IMR-90 (cell line): Measurements from ENCODE around the gene TAF8. TPM values are rescaled to one million over a fixed set of nuclear protein-coding genes. Genes with fewer than 3 reads are reported as not detected.

Experiments
- ATAC-seq: fragments of 200-7000 bp; cut with Tn5 transposase; 2 replicates; pipeline ENCODE4 v1.9.1; 2020; ENCODE audit warnings: low read depth, mild to moderate bottlenecking, moderate library complexity
- BruUV-seq: library from RNA; stranded (reverse); fragments of 400-500 nt; replicated peaks from 2 replicates; lab custom pipeline; 2021; lab: Mats Ljungman, UMichigan
- CTCF ChIA-PET: fragments of 300-600 bp; formaldehyde crosslinking; extraction: SDS; loops from one replicate; lab custom pipeline; 2021; ENCODE audit warnings: antibody characterized with exemption; lab: Yijun Ruan, JAX
- POLR2A ChIA-PET: fragments of 300-600 bp; sonication (Branson Sonifier 250); formaldehyde crosslinking; loops from one replicate; lab custom pipeline; 2022; ENCODE audit warnings: antibody characterized with exemption; ENCODE audit not compliant: unreplicated experiment; lab: Charles Lee
- DNase-seq: peaks from one replicate; pipeline ENCODE4 v3.0.0; 2013
- H2AFZ ChIP-seq: replicated peaks from 2 replicates; pipeline ENCODE3; 2013; ENCODE audit warnings: low read length, mild to moderate bottlenecking; ENCODE audit not compliant: poor library complexity
- H2AK5ac ChIP-seq: 2 replicates; pipeline ENCODE4 v1.6.1; 2013; ENCODE audit warnings: low read depth, low read length, inconsistent platforms
- H2AK9ac ChIP-seq: replicated peaks from 2 replicates; pipeline ENCODE3; 2013; ENCODE audit warnings: mild to moderate bottlenecking, low read depth, low read length, moderate library complexity; ENCODE audit not compliant: poor library complexity
- H2BK120ac ChIP-seq: 2 replicates; pipeline ENCODE4 v1.6.1; 2013; ENCODE audit warnings: low read depth, low read length, inconsistent platforms
- H2BK15ac ChIP-seq: 3 replicates; pipeline ENCODE4 v1.6.1; 2013; ENCODE audit warnings: low read depth, low read length, inconsistent platforms
- H2BK20ac ChIP-seq: 2 replicates; pipeline ENCODE4 v1.6.1; 2013; ENCODE audit warnings: low read depth, mild to moderate bottlenecking, inconsistent platforms, low read length, moderate library complexity
- H2BK5ac ChIP-seq: 2 replicates; pipeline ENCODE4 v1.6.1; 2013; ENCODE audit warnings: mild to moderate bottlenecking, low read depth, low read length, inconsistent platforms; ENCODE audit not compliant: poor library complexity, severe bottlenecking
- H3K14ac ChIP-seq: replicated peaks from 2 replicates; pipeline ENCODE4 v1.6.1; 2013; ENCODE audit warnings: low read depth, low read length, inconsistent platforms
- H3K18ac ChIP-seq: 2 replicates; pipeline ENCODE4 v1.6.1; 2013; ENCODE audit warnings: low read depth, low read length, control low read depth
- H3K23ac ChIP-seq: 2 replicates; pipeline ENCODE4 v1.6.1; 2013; ENCODE audit warnings: low read depth, low read length, inconsistent platforms
- H3K27ac ChIP-seq: 2 replicates; pipeline ENCODE4 v1.5.1; 2013; ENCODE audit warnings: mild to moderate bottlenecking, control low read depth, low read length; ENCODE audit not compliant: insufficient read depth
- H3K27me3 ChIP-seq: 2 replicates; pipeline ENCODE4 v1.6.1; 2013; ENCODE audit warnings: low read length; ENCODE audit not compliant: control insufficient read depth, insufficient read depth
- H3K36me3 ChIP-seq: 2 replicates; pipeline ENCODE4 v1.6.1; 2013; ENCODE audit warnings: low read length, mixed read lengths; ENCODE audit not compliant: control insufficient read depth, insufficient read depth
- H3K4ac ChIP-seq: 2 replicates; pipeline ENCODE4 v1.6.1; 2013; ENCODE audit warnings: low read depth, low read length, inconsistent platforms
- H3K4me1 ChIP-seq: 2 replicates; pipeline ENCODE4 v1.6.1; 2013; ENCODE audit warnings: low read length, mixed read lengths; ENCODE audit not compliant: control insufficient read depth, insufficient read depth
- H3K4me2 ChIP-seq: 2 replicates; pipeline ENCODE4 v1.6.1; 2013; ENCODE audit warnings: low read depth, mild to moderate bottlenecking, control low read depth, low read length, moderate library complexity
- H3K4me3 ChIP-seq: 2 replicates; pipeline ENCODE4 v1.5.1; 2013; ENCODE audit warnings: low read depth, mild to moderate bottlenecking, control low read depth, low read length, moderate library complexity; ENCODE audit not compliant: insufficient read depth
- H3K56ac ChIP-seq: 2 replicates; pipeline ENCODE4 v1.6.1; 2013; ENCODE audit warnings: low read length, inconsistent platforms; ENCODE audit not compliant: insufficient read depth; ENCODE audit errors: extremely low read depth
- H3K79me1 ChIP-seq, 2 experiments: 2 replicates each; pipeline ENCODE4 v1.6.1; 2013; ENCODE audit warnings: low read length in 2 of 2, inconsistent platforms in 1 of 2, low read depth in 1 of 2
- H3K9ac ChIP-seq: 2 replicates; pipeline ENCODE4 v1.6.1; 2013; ENCODE audit warnings: low read depth, low read length, control low read depth
- H3K9me1 ChIP-seq: 2 replicates; pipeline ENCODE4 v1.6.1; 2013; ENCODE audit warnings: low read length, inconsistent platforms; ENCODE audit not compliant: insufficient read depth
- H3K9me3 ChIP-seq: 2 replicates; pipeline ENCODE4 v1.6.1; 2013; ENCODE audit warnings: low read length; ENCODE audit not compliant: control insufficient read depth, insufficient read depth
- H4K20me1 ChIP-seq: 2 replicates; pipeline ENCODE4 v1.6.1; 2013; ENCODE audit warnings: low read length, inconsistent platforms; ENCODE audit not compliant: insufficient read depth
- H4K5ac ChIP-seq: 2 replicates; pipeline ENCODE4 v1.6.1; 2013; ENCODE audit warnings: mild to moderate bottlenecking, low read depth, low read length, control low read depth
- H4K8ac ChIP-seq, 2 experiments: 2 replicates each; pipeline ENCODE4 v1.6.1; 2013; ENCODE audit warnings: low read depth in 2 of 2, low read length in 2 of 2, control low read depth in 1 of 2, inconsistent platforms in 1 of 2
- H4K91ac ChIP-seq: 2 replicates; pipeline ENCODE4 v1.6.1; 2013; ENCODE audit warnings: low read depth, low read length, inconsistent platforms; ENCODE audit not compliant: insufficient read depth
- BHLHE40 ChIP-seq: fragments of 150-350 bp; IDR thresholded peaks from 2 replicates; pipeline ENCODE4 v1.6.1; 2016; ENCODE audit warnings: mild to moderate bottlenecking, low read depth, low read length
- CHD1 ChIP-seq: IDR thresholded peaks from 2 replicates; pipeline ENCODE4 v1.6.1; 2012; ENCODE audit warnings: low read depth, low read length, improper control_type of control experiment
- MAZ ChIP-seq: IDR thresholded peaks from 2 replicates; pipeline ENCODE4 v1.6.1; 2012; ENCODE audit warnings: low read depth, mild to moderate bottlenecking, low read length, improper control_type of control experiment, moderate library complexity, borderline replicate concordance
- NFE2L2 ChIP-seq: fragments of 150-350 bp; IDR thresholded peaks from 2 replicates; pipeline ENCODE4 v1.6.1; 2016; ENCODE audit warnings: low read depth, mild to moderate bottlenecking, low read length
- POLR2A ChIP-seq: IDR thresholded peaks from 2 replicates; pipeline ENCODE4 v1.6.1; 2012; ENCODE audit warnings: mild to moderate bottlenecking, low read depth, low read length
- RAD21 ChIP-seq: IDR thresholded peaks from 2 replicates; pipeline ENCODE4 v1.6.1; 2012; ENCODE audit warnings: low read length, improper control_type of control experiment
- RCOR1 ChIP-seq: IDR thresholded peaks from 2 replicates; pipeline ENCODE4 v1.6.1; 2012; ENCODE audit warnings: mild to moderate bottlenecking, low read length, improper control_type of control experiment; ENCODE audit not compliant: insufficient replicate concordance
- SMC3 ChIP-seq: fragments of 150-350 bp; IDR thresholded peaks from 2 replicates; pipeline ENCODE4 v1.6.1; 2016; ENCODE audit warnings: low read depth, mild to moderate bottlenecking, antibody characterized with exemption, low read length, moderate library complexity
- WGBS, 2 experiments: methylation state at CpG; one replicate each; pipeline versions ENCODE4 v1.1.5 to v1.1.7; 2013; ENCODE audit warnings: missing lambda C conversion rate in 2 of 2; ENCODE audit not compliant: insufficient read length in 1 of 2; ENCODE audit errors: extremely low coverage in 2 of 2; 5-methylcytosine and 5-hydroxymethylcytosine counted together
- dilution Hi-C: fragments of 300-500 bp; cut with HindIII; formaldehyde crosslinking; loops from one replicate; pipeline ENCODE4 v1.14.3; 2018; ENCODE audit warnings: low sequenced_read_pairs; ENCODE audit not compliant: unreplicated experiment
- in situ Hi-C: fragments of 300-500 bp; cut with MboI; formaldehyde crosslinking; loops from 3 replicates; pipeline ENCODE4 v1.14.3; 2019; ENCODE audit warnings: low sequenced_read_pairs, inconsistent platforms, mixed read lengths
- intact Hi-C: fragments of 100-400 bp; cut with micrococcal nuclease; formaldehyde crosslinking; loops from 2 replicates; pipeline ENCODE4 v1.10.0; 2022
- polyA plus RNA-seq, 3 experiments: library from polyadenylated mRNA; depleted of rRNA; stranded (reverse); fragments of >200 nt; gene quantifications; 2 replicates each; pipeline ENCODE4 v1.2.3, GENCODE V29; 2012; ENCODE audit warnings: low replicate concordance in 1 of 3
- total RNA-seq: library from RNA; depleted of rRNA; stranded (reverse); fragments of >200 nt; gene quantifications from 2 replicates; pipeline ENCODE4 v1.2.3, GENCODE V29; 2012
- TF ChIP-seq, protein P1 (sequence below): fragments of 150-350 bp; IDR thresholded peaks from 2 replicates; pipeline ENCODE4 v1.6.1; 2016; ENCODE audit warnings: low read depth, mild to moderate bottlenecking, low read length, moderate library complexity, borderline replicate concordance

The TAF8 gene
- total and polyA plus RNA-seq, 2 of the 4 experiments (the other 2 are of a cell fraction) = 14.3 to 22.8 TPM

GRCh38 chr6:42068872-42069522 lies 18.7 kb downstream of the TAF8 start:
- Histone ChIP-seq H3K4me2 (no peak overlapping the region), H2AFZ (no peak overlapping the region), H3K79me1 (no peaks in the 10 kb centered on the region), H3K4ac (no peak overlapping the region), H2AK9ac (no peak overlapping the region), H3K4me1 (no peaks in the 10 kb centered on the region), H3K9ac (no peak overlapping the region), H2BK5ac (no peak overlapping the region), H2BK15ac (no peak overlapping the region), H2BK120ac (no peak overlapping the region), H4K8ac (no peak overlapping the region), H2BK20ac (no peak overlapping the region), H3K18ac (no peak overlapping the region), H4K91ac (no peak overlapping the region), H4K20me1 (no peaks in the 10 kb centered on the region), H3K23ac (no peak overlapping the region), H3K9me1 (no peaks in the 10 kb centered on the region), H3K9me3 (no peaks in the 10 kb centered on the region), H3K36me3 (peaks cover 58% of the 10 kb centered on the region), H2AK5ac (no peak overlapping the region), H3K4me3 (no peak overlapping the region), H3K27ac (no peak overlapping the region), H3K27me3 (no peaks in the 10 kb centered on the region), H3K56ac (no peak overlapping the region), H4K5ac (no peak overlapping the region), H3K14ac (no peak overlapping the region)
- in situ Hi-C loops (no loop called here), intact Hi-C loops (no loop called here), dilution Hi-C loops (no loop called here)
- POLR2A ChIA-PET = no interaction called here
- ATAC-seq = no peak
- 93 to 100% methylated on average over 1 to 3 of the region's 5 CpGs for WGBS, 2 experiments
- CTCF ChIA-PET = no interaction called here
- no peak for TF ChIP-seq BHLHE40
- TF ChIP-seq NFE2L2 = no peak
- TF ChIP-seq RCOR1 = no peak
- TF ChIP-seq CHD1 = no peak
- no peak for TF ChIP-seq MAZ
- TF ChIP-seq, protein P1, sequence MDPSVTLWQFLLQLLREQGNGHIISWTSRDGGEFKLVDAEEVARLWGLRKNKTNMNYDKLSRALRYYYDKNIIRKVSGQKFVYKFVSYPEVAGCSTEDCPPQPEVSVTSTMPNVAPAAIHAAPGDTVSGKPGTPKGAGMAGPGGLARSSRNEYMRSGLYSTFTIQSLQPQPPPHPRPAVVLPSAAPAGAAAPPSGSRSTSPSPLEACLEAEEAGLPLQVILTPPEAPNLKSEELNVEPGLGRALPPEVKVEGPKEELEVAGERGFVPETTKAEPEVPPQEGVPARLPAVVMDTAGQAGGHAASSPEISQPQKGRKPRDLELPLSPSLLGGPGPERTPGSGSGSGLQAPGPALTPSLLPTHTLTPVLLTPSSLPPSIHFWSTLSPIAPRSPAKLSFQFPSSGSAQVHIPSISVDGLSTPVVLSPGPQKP = no peak
- no peak for TF ChIP-seq RAD21
- TF ChIP-seq SMC3 = no peak
- no peak for TF ChIP-seq POLR2A
- no TSS peak for BruUV-seq
- DNase-seq = no peak
